Hematopoietic multipotent progenitor cell treated with erythropoietin and hydrocortisone succinate and interleukin-3 and kit ligand, for 17 days (in vitro differentiated cells): ENCODE data around the gene SYT1.
"Not testable (repeated sequence)": the region's sequence is repeated elsewhere in the genome, so short reads cannot be mapped to it uniquely, and the experiment has no call there.

ENCODE experiments used
- DNase-seq: peaks from one replicate; pipeline ENCODE4 v3.0.0-alpha.2; 2015; ENCODE audit warnings: low spot score

SYT1 gene

GRCh38 chr12:78968226-78968625 is 103.7 kb downstream of the SYT1 start:
- no peak for DNase-seq

- no peak for DNase-seq
Observed at GRCh38 chr12:78970041-78970440, 105.5 kb downstream of the SYT1 start.

- DNase-seq = no peak
Observed at GRCh38 chr12:78977304-78977867, 112.8 kb downstream of the SYT1 start.

GRCh38 chr12:78994168-78994791 is 129.7 kb downstream of the SYT1 start:
- no peak for DNase-seq

GRCh38 chr12:79000501-79000900 is 135.9 kb downstream of the SYT1 start:
- DNase-seq = no peak

- DNase-seq = no peak
Observed at GRCh38 chr12:79001404-79001803, 136.8 kb downstream of the SYT1 start.

- DNase-seq = no peak
Observed at GRCh38 chr12:79006306-79006705, 141.7 kb downstream of the SYT1 start.

GRCh38 chr12:79008591-79008990 is 144.0 kb downstream of the SYT1 start:
- DNase-seq = no peak

- no peak for DNase-seq
Observed at GRCh38 chr12:79012636-79013035, 148.1 kb downstream of the SYT1 start.

GRCh38 chr12:79016181-79016580 is 151.6 kb downstream of the SYT1 start:
- no peak for DNase-seq

GRCh38 chr12:79019672-79020071 is 155.1 kb downstream of the SYT1 start:
- DNase-seq = no peak

GRCh38 chr12:79020106-79020505 is 155.5 kb downstream of the SYT1 start:
- DNase-seq = no peak

- DNase-seq = no peak
Observed at GRCh38 chr12:79021021-79021420, 156.4 kb downstream of the SYT1 start.

- DNase-seq = no peak
Observed at GRCh38 chr12:79023261-79023660, 158.7 kb downstream of the SYT1 start.

GRCh38 chr12:79023784-79024183 is 159.2 kb downstream of the SYT1 start:
- no peak for DNase-seq

- no peak for DNase-seq
Observed at GRCh38 chr12:79033788-79034187, 169.2 kb downstream of the SYT1 start.

GRCh38 chr12:79044748-79045147 is 180.2 kb downstream of the SYT1 start:
- not testable (repeated sequence) for DNase-seq

- DNase-seq = not testable (repeated sequence)
Observed at GRCh38 chr12:79045149-79045703, 180.7 kb downstream of the SYT1 start.

- DNase-seq = no peak
Observed at GRCh38 chr12:79046021-79046420, 181.4 kb downstream of the SYT1 start.

- DNase-seq = no peak
Observed at GRCh38 chr12:79048962-79049361, 184.4 kb downstream of the SYT1 start.

- no peak for DNase-seq
Observed at GRCh38 chr12:79053394-79053793, 188.8 kb downstream of the SYT1 start.

GRCh38 chr12:79055926-79056674 is 191.5 kb downstream of the SYT1 start:
- DNase-seq = no peak

- no peak for DNase-seq
Observed at GRCh38 chr12:79056775-79057174, 192.2 kb downstream of the SYT1 start.
